H1 (cell line): ENCODE results near the gene TOPORS. TPM values are rescaled to one million over a fixed set of nuclear protein-coding genes. Genes with fewer than 3 reads are reported as not detected.

ENCODE experiments used
- CTCF ChIA-PET: fragments of 300-600 bp; sonication (Branson Sonifier 250); formaldehyde crosslinking; loops from one replicate; lab custom pipeline; 2021; ENCODE audit not compliant: partially characterized antibody; lab: Charles Lee
- POLR2A ChIA-PET: fragments of 300-600 bp; sonication (Branson Sonifier 250); formaldehyde crosslinking; loops from one replicate; lab custom pipeline; 2021; ENCODE audit warnings: inconsistent platforms; ENCODE audit not compliant: partially characterized antibody; lab: Charles Lee
- DNase-seq, 2 experiments: peaks; one replicate each; pipeline versions ENCODE4 v3.0.0 to v3.0.0-alpha.2; 2010 to 2022; ENCODE audit warnings: low spot score in 2 of 2, low read depth in 1 of 2, mixed read lengths in 1 of 2
- FAIRE-seq: peaks from 2 replicates; lab custom pipeline; 2011; peaks lifted over from hg19 to GRCh38; lab: Jason Lieb, UNC
- H2AFZ ChIP-seq: 2 replicates; pipeline ENCODE4 v1.8.1; 2012; ENCODE audit warnings: low read length, inconsistent platforms
- H2AK5ac ChIP-seq: 2 replicates; pipeline ENCODE4 v1.6.1; 2013; ENCODE audit warnings: low read depth, low read length
- H2BK120ac ChIP-seq: replicated peaks from 2 replicates; pipeline ENCODE3; 2013; ENCODE audit warnings: low read depth, low read length, inconsistent platforms
- H2BK12ac ChIP-seq: 2 replicates; pipeline ENCODE4 v1.6.1; 2013; ENCODE audit warnings: low read depth, low read length
- H2BK15ac ChIP-seq: 2 replicates; pipeline ENCODE4 v1.6.1; 2013; ENCODE audit warnings: low read length
- H2BK20ac ChIP-seq: 2 replicates; pipeline ENCODE4 v1.6.1; 2013; ENCODE audit warnings: low read length
- H2BK5ac ChIP-seq: 2 replicates; pipeline ENCODE4 v1.6.1; 2013; ENCODE audit warnings: low read depth, low read length
- H3K14ac ChIP-seq: 2 replicates; pipeline ENCODE4 v1.6.1; 2013; ENCODE audit warnings: inconsistent platforms; ENCODE audit not compliant: insufficient read length
- H3K18ac ChIP-seq: 2 replicates; pipeline ENCODE4 v1.6.1; 2013; ENCODE audit warnings: low read length; ENCODE audit errors: extremely low read depth
- H3K23ac ChIP-seq: 2 replicates; pipeline ENCODE4 v1.6.1; 2013; ENCODE audit warnings: inconsistent platforms; ENCODE audit not compliant: insufficient read length
- H3K23me2 ChIP-seq: 2 replicates; pipeline ENCODE4 v1.6.1; 2013; ENCODE audit warnings: low read depth, low read length
- H3K27ac ChIP-seq: 2 replicates; pipeline ENCODE4 v1.6.1; 2011; ENCODE audit warnings: low read depth, low read length, inconsistent platforms
- H3K27me3 ChIP-seq, 4 experiments: replicated peaks in 1 of 4; 1 replicate in 1 of 4; 2 replicates in 3 of 4; pipeline versions ENCODE4 v1.6.1 to v1.8.1; 2011 to 2013; ENCODE audit warnings: low read length in 3 of 4, mild to moderate bottlenecking in 3 of 4, inconsistent platforms in 2 of 4, mixed read lengths in 2 of 4, moderate library complexity in 1 of 4; ENCODE audit not compliant: control insufficient read depth in 3 of 4, insufficient read depth in 3 of 4; ENCODE audit errors: extremely low read depth in 1 of 4
- H3K36me3 ChIP-seq, 4 experiments: 2 replicates each; pipeline versions ENCODE4 v1.6.1 to v1.8.1; 2011 to 2013; ENCODE audit warnings: mild to moderate bottlenecking in 4 of 4, low read length in 3 of 4, moderate library complexity in 2 of 4, control low read depth in 1 of 4, inconsistent platforms in 1 of 4; ENCODE audit not compliant: insufficient read depth in 4 of 4, control insufficient read depth in 2 of 4
- H3K4ac ChIP-seq: replicated peaks from 2 replicates; pipeline ENCODE3; 2013; ENCODE audit warnings: low read length, low read depth, mixed read lengths, inconsistent platforms; ENCODE audit not compliant: insufficient read length
- H3K4me1 ChIP-seq, 4 experiments: replicated peaks in 1 of 4; 1 replicate in 1 of 4; 2 replicates in 3 of 4; pipeline versions ENCODE4 v1.6.1 to v1.8.1; 2011 to 2013; ENCODE audit warnings: low read length in 3 of 4, inconsistent platforms in 2 of 4, mixed read lengths in 1 of 4; ENCODE audit not compliant: insufficient read depth in 4 of 4, control insufficient read depth in 3 of 4
- H3K4me2 ChIP-seq, 2 experiments: 2 replicates each; pipeline versions ENCODE4 v1.6.1 to v1.8.1; 2011 to 2013; ENCODE audit warnings: low read depth in 2 of 2, low read length in 2 of 2, control low read depth in 1 of 2, inconsistent platforms in 1 of 2, mild to moderate bottlenecking in 1 of 2; ENCODE audit not compliant: insufficient read depth in 1 of 2
- H3K4me3 ChIP-seq, 4 experiments: fragments of 200-600, 300-600 bp in 1 of 4; sonication (generic), shearing (Covaris generic), sonication (Bioruptor Twin) in 1 of 4; 2 replicates each; pipeline versions ENCODE4 v1.5.1 to v1.8.1; 2011 to 2016; ENCODE audit warnings: low read length in 4 of 4, low read depth in 3 of 4, control low read depth in 2 of 4, inconsistent platforms in 2 of 4, mild to moderate bottlenecking in 2 of 4, mixed read lengths in 1 of 4, moderate library complexity in 1 of 4; ENCODE audit not compliant: insufficient read depth in 2 of 4; ENCODE audit errors: extremely low read depth in 1 of 4
- H3K56ac ChIP-seq: replicated peaks from 2 replicates; pipeline ENCODE3; 2013; ENCODE audit warnings: low read depth, mild to moderate bottlenecking, mixed read lengths, low read length, inconsistent platforms; ENCODE audit not compliant: insufficient read length
- H3K79me1 ChIP-seq: 2 replicates; pipeline ENCODE4 v1.6.1; 2013; ENCODE audit warnings: low read depth, low read length, control low read depth
- H3K79me2 ChIP-seq, 2 experiments: 2 replicates each; pipeline versions ENCODE4 v1.6.1 to v1.8.1; 2012 to 2013; ENCODE audit warnings: low read length in 2 of 2, mild to moderate bottlenecking in 2 of 2, inconsistent platforms in 1 of 2; ENCODE audit not compliant: insufficient read depth in 2 of 2, control insufficient read depth in 1 of 2
- H3K9ac ChIP-seq, 4 experiments: replicated peaks in 1 of 4; 1 replicate in 1 of 4; 2 replicates in 3 of 4; pipeline versions ENCODE4 v1.6.1 to v1.8.1; 2011 to 2013; ENCODE audit warnings: low read depth in 3 of 4, low read length in 3 of 4, control low read depth in 2 of 4, mild to moderate bottlenecking in 2 of 4, moderate library complexity in 2 of 4, inconsistent platforms in 1 of 4; ENCODE audit errors: extremely low read depth in 1 of 4
- H3K9me3 ChIP-seq, 2 experiments: 2 replicates each; pipeline versions ENCODE4 v1.6.1 to v1.8.1; 2012 to 2013; ENCODE audit warnings: mild to moderate bottlenecking in 2 of 2, moderate library complexity in 2 of 2, control low read depth in 1 of 2, inconsistent platforms in 1 of 2, low read depth in 1 of 2, low read length in 1 of 2, mixed read lengths in 1 of 2; ENCODE audit not compliant: insufficient read depth in 2 of 2
- H4K20me1 ChIP-seq, 2 experiments: replicated peaks in 1 of 2; 2 replicates each; pipeline versions ENCODE3 to v1.8.1; 2011 to 2013; ENCODE audit warnings: inconsistent platforms in 2 of 2, low read length in 2 of 2, mild to moderate bottlenecking in 1 of 2; ENCODE audit not compliant: insufficient read depth in 2 of 2, control insufficient read depth in 1 of 2
- H4K5ac ChIP-seq: 2 replicates; pipeline ENCODE4 v1.6.1; 2013; ENCODE audit warnings: low read length, low read depth, mixed read lengths, inconsistent platforms; ENCODE audit not compliant: insufficient read length
- H4K8ac ChIP-seq: 2 replicates; pipeline ENCODE4 v1.8.0; 2013; ENCODE audit warnings: mild to moderate bottlenecking, moderate library complexity, low read length, inconsistent platforms; ENCODE audit not compliant: insufficient read depth; ENCODE audit errors: extremely low read depth
- H4K91ac ChIP-seq: replicated peaks from 2 replicates; pipeline ENCODE3; 2013; ENCODE audit warnings: low read length, mixed read lengths, inconsistent platforms; ENCODE audit not compliant: insufficient read length
- E2F6 ChIP-seq: IDR thresholded peaks from 2 replicates; pipeline ENCODE4 v1.6.1; 2012; ENCODE audit warnings: inconsistent platforms
- GTF2F1 ChIP-seq: IDR thresholded peaks from 2 replicates; pipeline ENCODE4 v1.6.1; 2012; ENCODE audit warnings: low read depth, low read length, improper control_type of control experiment, borderline replicate concordance
- NRF1 ChIP-seq: IDR thresholded peaks from 2 replicates; pipeline ENCODE4 v1.6.1; 2011; ENCODE audit warnings: mild to moderate bottlenecking, low read depth, low read length, improper control_type of control experiment
- POU5F1 ChIP-seq: IDR thresholded peaks from 2 replicates; pipeline ENCODE4 v1.6.1; 2011; ENCODE audit warnings: low read depth, mild to moderate bottlenecking, low read length, moderate library complexity
- SIN3A ChIP-seq, 2 experiments: IDR thresholded peaks in 1 of 2; conservative IDR thresholded peaks in 1 of 2; 2 replicates each; pipeline ENCODE4 v1.6.1; 2011 to 2012; ENCODE audit warnings: low read length in 2 of 2, improper control_type of control experiment in 1 of 2, low read depth in 1 of 2, mild to moderate bottlenecking in 1 of 2
- TEAD4 ChIP-seq: IDR thresholded peaks from 2 replicates; pipeline ENCODE4 v1.6.1; 2012; ENCODE audit warnings: low read depth, low read length, inconsistent platforms, mixed read lengths
- ZNF274 ChIP-seq: IDR thresholded peaks from 2 replicates; pipeline ENCODE4 v1.7.0; 2012; ENCODE audit warnings: low read length, borderline replicate concordance; ENCODE audit errors: extremely low read depth
- WGBS, 2 experiments: shearing (Covaris generic) in 1 of 2; methylation state at CpG; one replicate each; pipeline versions ENCODE4 v1.1.6 to v1.1.7; 2013 to 2015; ENCODE audit warnings: low lambda C conversion rate in 2 of 2, mixed read lengths in 2 of 2, inconsistent platforms in 1 of 2, low coverage in 1 of 2, missing lambda C conversion rate in 1 of 2; ENCODE audit not compliant: insufficient replicate concordance in 2 of 2, insufficient coverage in 1 of 2, insufficient read length in 1 of 2; ENCODE audit errors: extremely low coverage in 1 of 2, missing lambda C conversion rate in 1 of 2; 5-methylcytosine and 5-hydroxymethylcytosine counted together
- polyA plus RNA-seq, 7 experiments: library from polyadenylated mRNA; depleted of rRNA in 3 of 7; stranded (reverse) in 5 of 7; unstranded in 2 of 7; fragments of >200 nt in 5 of 7; fragments of 200-250 nt in 2 of 7; gene quantifications; 1 replicate in 5 of 7; 2 replicates in 1 of 7; 4 replicates in 1 of 7; pipeline versions ENCODE4 v1.2.1 to v1.2.3, GENCODE V29; 2011 to 2013; ENCODE audit warnings: missing spikeins in 2 of 7, mixed read lengths in 2 of 7
- total RNA-seq: library from RNA; stranded (reverse); fragmentation: NEBNext Ultra II Directional; extraction: Animal tissue kit (Norgen Biotek cat#: 25700); gene quantifications from 2 replicates; pipeline ENCODE4 v1.2.1, GENCODE V29; 2021

The TOPORS gene
- total and polyA plus RNA-seq, 2 of the 8 experiments (the other 6 are each of a cell fraction or from before 2014, with no cell fraction given) = 10.3 to 30.7 TPM

DNA sequence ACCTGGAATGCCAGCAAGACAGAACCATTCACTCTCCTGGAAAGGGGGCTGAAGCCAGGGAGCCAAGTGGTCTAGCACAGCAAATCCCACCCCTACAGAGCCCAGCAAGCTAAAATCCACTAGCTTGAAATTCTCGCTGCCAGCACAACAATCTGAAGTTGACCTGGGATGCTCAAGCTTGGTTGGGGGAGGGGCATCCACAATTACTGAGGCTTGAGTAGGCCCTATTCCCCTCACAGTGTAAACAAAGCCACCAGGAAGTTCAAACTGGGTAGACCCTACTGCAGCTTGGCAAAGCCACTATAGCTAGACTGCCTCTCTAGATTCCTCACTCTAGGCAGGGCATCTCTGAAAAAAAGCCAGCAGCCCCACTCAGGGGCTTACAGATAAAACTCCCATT lies 43.7 kb downstream of the TOPORS start:
- Histone ChIP-seq H3K79me1 (no peaks in the 10 kb centered on the region), H3K4me1 (peaks cover 0 to 10% (median 4%) of the 10 kb centered on the region in 4 experiments; a peak in 5 of 7 replicates), H2BK15ac (no peak overlapping the region), H3K79me2 (no peaks in the 10 kb centered on the region), H3K14ac (no peak overlapping the region), H3K23me2 (no peaks in the 10 kb centered on the region), H2BK5ac (0 out of 2 replicates have a peak overlapping the region, but pooled peaks have one; percentile 32), H3K36me3 (no peaks in the 10 kb centered on the region), H4K5ac (no peak overlapping the region), H3K27ac (no peak overlapping the region), H4K8ac (peak overlapping the region; percentile 85; the same call in 1 of the 2 replicates), H2BK12ac (no peak overlapping the region), H2BK120ac (no peak overlapping the region), H3K9ac (no peak overlapping the region), H3K4me3 (no peak overlapping the region), H3K27me3 (no peaks in the 10 kb centered on the region), H4K20me1 (no peaks in the 10 kb centered on the region), H4K91ac (no peak overlapping the region), H2AFZ (no peak overlapping the region), H3K18ac (peak overlapping the region; percentile 60; the same call in 1 of the 2 replicates), H3K4ac (no peak overlapping the region), H3K4me2 (peak overlapping the region in 1 of 2 experiments; percentile 51; a peak in 2 of 4 replicates), H3K56ac (no peak overlapping the region), H3K9me3 (no peaks in the 10 kb centered on the region), H3K23ac (no peak overlapping the region), H2AK5ac (no peak overlapping the region), H2BK20ac (no peak overlapping the region)
- TF ChIP-seq E2F6 = no peak
- TF ChIP-seq GTF2F1 = no peak
- no peak for TF ChIP-seq SIN3A (conservative IDR thresholded peaks at IDR 0.05 in 1 of 2, IDR thresholded peaks at IDR 0.05 in 1 of 2; ENCODE audit: low read depth in 1 of 2, low read length in 2 of 2)
- no peak for TF ChIP-seq ZNF274
- no peak for TF ChIP-seq TEAD4
- no peak for TF ChIP-seq NRF1
- TF ChIP-seq POU5F1 = no peak
- DNase-seq (peak in 1 of 2 experiments; percentile 48), FAIRE-seq (no peak)
- WGBS, 2 experiments = 67% methylated on average over 1 of the region's 1 CpG; no CpG with 5 or more reads in 1 of the 2 experiments
- CTCF ChIA-PET = interaction anchor here (1.0 to 4.0 kb wide), 7 partner anchors 17 to 129 kb away, joined by 3 to 20 read pairs (median 4); partner anchors contain the start of gene RIGI
- POLR2A ChIA-PET = interaction anchor here (0.6 to 1.5 kb wide), 2 partner anchors 17 to 62 kb away, joined by 3 to 4 read pairs; no protein-coding TSS in a partner anchor
